HEK293 (cell line): ENCODE measurements around the gene SHBG.

Source experiments
- CTCF ChIA-PET: fragments of 350-600 bp; formaldehyde crosslinking; extraction: SDS; loops from one replicate; lab custom pipeline; 2021; ENCODE audit warnings: antibody characterized with exemption; lab: Yijun Ruan, JAX
- POLR2A ChIA-PET: fragments of 300-600 bp; formaldehyde crosslinking; extraction: SDS; loops from one replicate; lab custom pipeline; 2020; ENCODE audit warnings: antibody characterized with exemption, inconsistent platforms; lab: Yijun Ruan, JAX
- H3K27ac ChIP-seq: fragments of 200-500 bp; sonication (Bioruptor generic); 2 replicates; pipeline ENCODE4 v1.5.1; 2014; ENCODE audit warnings: low read depth, low read length, control low read depth, inconsistent platforms; ENCODE audit errors: extremely low read depth
- H3K36me3 ChIP-seq, 2 experiments: fragments of 200-500 bp in 1 of 2; sonication (Bioruptor generic) in 1 of 2; 1 replicate in 1 of 2; 2 replicates in 1 of 2; pipeline ENCODE4 v1.5.1; 2014 to 2017; ENCODE audit warnings: inconsistent platforms in 2 of 2, low read length in 2 of 2; ENCODE audit not compliant: control insufficient read depth in 2 of 2, insufficient read depth in 1 of 2
- H3K4me1 ChIP-seq: fragments of 200-500 bp; sonication (Bioruptor generic); 2 replicates; pipeline ENCODE4 v1.5.1; 2014; ENCODE audit warnings: mild to moderate bottlenecking, low read length, inconsistent platforms; ENCODE audit not compliant: control insufficient read depth, insufficient read depth
- H3K4me3 ChIP-seq: 2 replicates; pipeline ENCODE4 v1.5.1; 2011; ENCODE audit warnings: low read depth, mild to moderate bottlenecking, control low read depth, low read length, moderate library complexity
- H3K9me3 ChIP-seq: fragments of 200-500 bp; sonication (Bioruptor generic); 2 replicates; pipeline ENCODE4 v1.5.1; 2014; ENCODE audit warnings: low read depth, low read length, inconsistent platforms; ENCODE audit not compliant: control insufficient read depth, insufficient read depth
- BCL11A ChIP-seq: fragments of 450-650 bp; formaldehyde crosslinking; IDR thresholded peaks from 2 replicates; pipeline ENCODE4 v1.5.1; 2016; ENCODE audit warnings: low read depth, missing biosample characterization, missing genetic modification characterization
- IKZF3 ChIP-seq: fragments of 450-650 bp; IDR thresholded peaks from 2 replicates; pipeline ENCODE4 v1.5.0; 2018; ENCODE audit warnings: missing biosample characterization, mild to moderate bottlenecking, missing genetic modification characterization, moderate library complexity
- ZBTB48 ChIP-seq: fragments of 450-650 bp; formaldehyde crosslinking; IDR thresholded peaks from 2 replicates; pipeline ENCODE4 v1.5.1; 2016; ENCODE audit warnings: missing biosample characterization, missing genetic modification characterization
- ZIC2 ChIP-seq: fragments of 450-650 bp; formaldehyde crosslinking; IDR thresholded peaks from 2 replicates; pipeline ENCODE4 v1.5.1; 2016; ENCODE audit warnings: missing biosample characterization, missing genetic modification characterization
- ZNF138 ChIP-seq: fragments of 450-650 bp; formaldehyde crosslinking; IDR thresholded peaks from 2 replicates; pipeline ENCODE4 v1.5.1; 2016; ENCODE audit warnings: missing biosample characterization, missing genetic modification characterization, borderline replicate concordance
- ZNF169 ChIP-seq: fragments of 450-650 bp; formaldehyde crosslinking; IDR thresholded peaks from 2 replicates; pipeline ENCODE4 v1.5.1; 2016; ENCODE audit warnings: missing biosample characterization, missing genetic modification characterization
- ZNF175 ChIP-seq: fragments of 450-650 bp; formaldehyde crosslinking; IDR thresholded peaks from 2 replicates; pipeline ENCODE4 v1.5.1; 2016; ENCODE audit warnings: missing biosample characterization, missing genetic modification characterization
- ZNF23 ChIP-seq: fragments of 450-650 bp; formaldehyde crosslinking; IDR thresholded peaks from 2 replicates; pipeline ENCODE4 v1.5.1; 2016; ENCODE audit warnings: missing biosample characterization, missing genetic modification characterization, borderline replicate concordance
- ZNF24 ChIP-seq: fragments of 450-650 bp; formaldehyde crosslinking; IDR thresholded peaks from 2 replicates; pipeline ENCODE4 v1.5.1; 2016; ENCODE audit warnings: missing biosample characterization, missing genetic modification characterization
- ZNF324 ChIP-seq: fragments of 450-650 bp; formaldehyde crosslinking; IDR thresholded peaks from 2 replicates; pipeline ENCODE4 v1.5.1; 2016; ENCODE audit warnings: missing biosample characterization, missing genetic modification characterization
- ZNF394 ChIP-seq: fragments of 450-650 bp; formaldehyde crosslinking; IDR thresholded peaks from 2 replicates; pipeline ENCODE4 v1.5.1; 2016; ENCODE audit warnings: missing biosample characterization, missing genetic modification characterization, mild to moderate bottlenecking, moderate library complexity, borderline replicate concordance
- ZNF423 ChIP-seq: fragments of 450-650 bp; formaldehyde crosslinking; IDR thresholded peaks from 2 replicates; pipeline ENCODE4 v1.5.1; 2016; ENCODE audit warnings: missing biosample characterization, missing genetic modification characterization
- ZNF449 ChIP-seq: fragments of 450-650 bp; formaldehyde crosslinking; IDR thresholded peaks from 2 replicates; pipeline ENCODE4 v1.5.1; 2017; ENCODE audit warnings: missing biosample characterization, mild to moderate bottlenecking, missing genetic modification characterization, moderate library complexity
- ZNF501 ChIP-seq: fragments of 450-650 bp; formaldehyde crosslinking; IDR thresholded peaks from 2 replicates; pipeline ENCODE4 v1.5.1; 2016; ENCODE audit warnings: missing biosample characterization, missing genetic modification characterization
- ZNF561 ChIP-seq: fragments of 450-650 bp; IDR thresholded peaks from 2 replicates; pipeline ENCODE4 v1.5.1; 2018; ENCODE audit warnings: missing biosample characterization, missing genetic modification characterization, borderline replicate concordance
- ZNF645 ChIP-seq: fragments of 450-650 bp; formaldehyde crosslinking; IDR thresholded peaks from 2 replicates; pipeline ENCODE4; 2016; ENCODE audit warnings: missing biosample characterization, missing genetic modification characterization
- ZSCAN30 ChIP-seq: fragments of 450-650 bp; IDR thresholded peaks from 2 replicates; pipeline ENCODE4 v1.5.1; 2018; ENCODE audit warnings: missing biosample characterization, mild to moderate bottlenecking, missing genetic modification characterization, moderate library complexity
- TF ChIP-seq, protein P1 (sequence below): fragments of 450-650 bp; formaldehyde crosslinking; IDR thresholded peaks from 2 replicates; pipeline ENCODE4 v1.5.1; 2016; ENCODE audit warnings: missing biosample characterization, missing genetic modification characterization
- TF ChIP-seq, protein P2 (sequence below): fragments of 450-650 bp; formaldehyde crosslinking; IDR thresholded peaks from 2 replicates; pipeline ENCODE4 v1.5.1; 2016; ENCODE audit warnings: missing biosample characterization, missing genetic modification characterization, borderline replicate concordance
- TF ChIP-seq, protein P3 (sequence below): fragments of 450-650 bp; IDR thresholded peaks from 2 replicates; pipeline ENCODE4 v1.5.1; 2018; ENCODE audit warnings: missing biosample characterization, mild to moderate bottlenecking, missing genetic modification characterization

SHBG gene

GRCh38 chr17:7611635-7612293 lies 18.2 kb upstream of the SHBG start:
- H3K4me3 ChIP-seq, result no peak overlapping the region
- H3K4me1 ChIP-seq, result peaks cover 22% of the 10 kb centered on the region
- peaks cover 31 to 46% of the 10 kb centered on the region in 2 experiments; a peak in 2 of 3 replicates for H3K36me3 ChIP-seq
- TF ChIP-seq ZNF324 (tag by site-specific recombination) (no peak), ZBTB48 (tag by site-specific recombination) (peak; percentile 56; the same call in 1 of the 2 replicates)
- TF ChIP-seq, protein P1, sequence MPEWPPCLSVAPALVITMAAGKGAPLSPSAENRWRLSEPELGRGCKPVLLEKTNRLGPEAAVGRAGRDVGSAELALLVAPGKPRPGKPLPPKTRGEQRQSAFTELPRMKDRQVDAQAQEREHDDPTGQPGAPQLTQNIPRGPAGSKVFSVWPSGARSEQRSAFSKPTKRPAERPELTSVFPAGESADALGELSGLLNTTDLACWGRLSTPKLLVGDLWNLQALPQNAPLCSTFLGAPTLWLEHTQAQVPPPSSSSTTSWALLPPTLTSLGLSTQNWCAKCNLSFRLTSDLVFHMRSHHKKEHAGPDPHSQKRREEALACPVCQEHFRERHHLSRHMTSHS (tag by site-specific recombination), result no peak
- H3K27ac ChIP-seq, result no peak overlapping the region
- H3K9me3 ChIP-seq, result no peaks in the 10 kb centered on the region
- ChIA-PET CTCF (interaction anchor here (0.6 to 5.1 kb wide), 5 partner anchors 21 to 496 kb away, joined by 3 to 30 read pairs (median 3); no protein-coding TSS in a partner anchor), POLR2A (interaction anchor here (0.6 to 6.9 kb wide), 4 partner anchors 13 to 76 kb away, joined by 3 to 52 read pairs (median 4); partner anchors contain the start of genes SAT2, TP53 and WRAP53)

DNA sequence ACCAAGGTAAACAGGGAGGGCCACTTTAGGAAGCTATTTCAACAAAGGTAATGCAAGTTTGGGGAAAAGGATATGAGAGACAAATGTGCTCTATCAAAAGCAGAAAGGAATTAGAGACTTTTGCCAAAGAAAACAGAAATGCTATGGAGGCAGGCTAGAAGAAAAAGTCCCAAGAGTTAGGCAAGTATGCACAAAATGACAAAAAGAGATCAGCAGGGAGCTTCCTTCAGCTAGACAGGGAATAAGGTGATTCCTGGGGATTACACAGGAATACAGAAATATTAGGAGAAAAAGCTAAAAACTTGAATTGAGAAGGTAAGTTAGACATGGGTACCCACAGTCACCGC lies 17.7 kb upstream of the SHBG start:
- H3K4me1 ChIP-seq, result peaks cover 22% of the 10 kb centered on the region
- peaks cover 31 to 42% of the 10 kb centered on the region in 2 experiments; a peak in 2 of 3 replicates for H3K36me3 ChIP-seq
- ChIA-PET POLR2A (interaction anchor here (0.6 to 6.9 kb wide), 4 partner anchors 13 to 76 kb away, joined by 3 to 52 read pairs (median 4); partner anchors contain the start of genes SAT2, TP53 and WRAP53), CTCF (interaction anchor here (0.7 to 5.1 kb wide), 2 partner anchors 20 to 61 kb away, joined by 3 to 30 read pairs; no protein-coding TSS in a partner anchor)
- no peaks in the 10 kb centered on the region for H3K9me3 ChIP-seq
- no peak overlapping the region for H3K27ac ChIP-seq
- H3K4me3 ChIP-seq, result no peak overlapping the region
- TF ChIP-seq, protein P2, sequence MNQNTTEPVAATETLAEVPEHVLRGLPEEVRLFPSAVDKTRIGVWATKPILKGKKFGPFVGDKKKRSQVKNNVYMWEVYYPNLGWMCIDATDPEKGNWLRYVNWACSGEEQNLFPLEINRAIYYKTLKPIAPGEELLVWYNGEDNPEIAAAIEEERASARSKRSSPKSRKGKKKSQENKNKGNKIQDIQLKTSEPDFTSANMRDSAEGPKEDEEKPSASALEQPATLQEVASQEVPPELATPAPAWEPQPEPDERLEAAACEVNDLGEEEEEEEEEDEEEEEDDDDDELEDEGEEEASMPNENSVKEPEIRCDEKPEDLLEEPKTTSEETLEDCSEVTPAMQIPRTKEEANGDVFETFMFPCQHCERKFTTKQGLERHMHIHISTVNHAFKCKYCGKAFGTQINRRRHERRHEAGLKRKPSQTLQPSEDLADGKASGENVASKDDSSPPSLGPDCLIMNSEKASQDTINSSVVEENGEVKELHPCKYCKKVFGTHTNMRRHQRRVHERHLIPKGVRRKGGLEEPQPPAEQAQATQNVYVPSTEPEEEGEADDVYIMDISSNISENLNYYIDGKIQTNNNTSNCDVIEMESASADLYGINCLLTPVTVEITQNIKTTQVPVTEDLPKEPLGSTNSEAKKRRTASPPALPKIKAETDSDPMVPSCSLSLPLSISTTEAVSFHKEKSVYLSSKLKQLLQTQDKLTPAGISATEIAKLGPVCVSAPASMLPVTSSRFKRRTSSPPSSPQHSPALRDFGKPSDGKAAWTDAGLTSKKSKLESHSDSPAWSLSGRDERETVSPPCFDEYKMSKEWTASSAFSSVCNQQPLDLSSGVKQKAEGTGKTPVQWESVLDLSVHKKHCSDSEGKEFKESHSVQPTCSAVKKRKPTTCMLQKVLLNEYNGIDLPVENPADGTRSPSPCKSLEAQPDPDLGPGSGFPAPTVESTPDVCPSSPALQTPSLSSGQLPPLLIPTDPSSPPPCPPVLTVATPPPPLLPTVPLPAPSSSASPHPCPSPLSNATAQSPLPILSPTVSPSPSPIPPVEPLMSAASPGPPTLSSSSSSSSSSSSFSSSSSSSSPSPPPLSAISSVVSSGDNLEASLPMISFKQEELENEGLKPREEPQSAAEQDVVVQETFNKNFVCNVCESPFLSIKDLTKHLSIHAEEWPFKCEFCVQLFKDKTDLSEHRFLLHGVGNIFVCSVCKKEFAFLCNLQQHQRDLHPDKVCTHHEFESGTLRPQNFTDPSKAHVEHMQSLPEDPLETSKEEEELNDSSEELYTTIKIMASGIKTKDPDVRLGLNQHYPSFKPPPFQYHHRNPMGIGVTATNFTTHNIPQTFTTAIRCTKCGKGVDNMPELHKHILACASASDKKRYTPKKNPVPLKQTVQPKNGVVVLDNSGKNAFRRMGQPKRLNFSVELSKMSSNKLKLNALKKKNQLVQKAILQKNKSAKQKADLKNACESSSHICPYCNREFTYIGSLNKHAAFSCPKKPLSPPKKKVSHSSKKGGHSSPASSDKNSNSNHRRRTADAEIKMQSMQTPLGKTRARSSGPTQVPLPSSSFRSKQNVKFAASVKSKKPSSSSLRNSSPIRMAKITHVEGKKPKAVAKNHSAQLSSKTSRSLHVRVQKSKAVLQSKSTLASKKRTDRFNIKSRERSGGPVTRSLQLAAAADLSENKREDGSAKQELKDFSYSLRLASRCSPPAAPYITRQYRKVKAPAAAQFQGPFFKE (tag by site-specific recombination), result no peak
- TF ChIP-seq ZNF561 (tag by site-specific recombination), result no peak
- TF ChIP-seq ZNF645 (tag by site-specific recombination), result no peak
- no peak for TF ChIP-seq ZNF23
- no peak for TF ChIP-seq ZSCAN30 (tag by site-specific recombination)
- no peak for TF ChIP-seq ZNF24 (tag by site-specific recombination)
- TF ChIP-seq ZNF394, result no peak
- no peak for TF ChIP-seq ZNF175 (tag by site-specific recombination)
- no peak for TF ChIP-seq ZIC2 (tag by site-specific recombination)
- TF ChIP-seq ZNF423 (tag by site-specific recombination), result no peak
- TF ChIP-seq, protein P3, sequence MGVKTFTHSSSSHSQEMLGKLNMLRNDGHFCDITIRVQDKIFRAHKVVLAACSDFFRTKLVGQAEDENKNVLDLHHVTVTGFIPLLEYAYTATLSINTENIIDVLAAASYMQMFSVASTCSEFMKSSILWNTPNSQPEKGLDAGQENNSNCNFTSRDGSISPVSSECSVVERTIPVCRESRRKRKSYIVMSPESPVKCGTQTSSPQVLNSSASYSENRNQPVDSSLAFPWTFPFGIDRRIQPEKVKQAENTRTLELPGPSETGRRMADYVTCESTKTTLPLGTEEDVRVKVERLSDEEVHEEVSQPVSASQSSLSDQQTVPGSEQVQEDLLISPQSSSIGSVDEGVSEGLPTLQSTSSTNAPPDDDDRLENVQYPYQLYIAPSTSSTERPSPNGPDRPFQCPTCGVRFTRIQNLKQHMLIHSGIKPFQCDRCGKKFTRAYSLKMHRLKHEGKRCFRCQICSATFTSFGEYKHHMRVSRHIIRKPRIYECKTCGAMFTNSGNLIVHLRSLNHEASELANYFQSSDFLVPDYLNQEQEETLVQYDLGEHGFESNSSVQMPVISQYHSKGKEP (tag by site-specific recombination), result no peak
- no peak for TF ChIP-seq IKZF3 (tag by site-specific recombination)
- TF ChIP-seq ZNF501 (tag by site-specific recombination), result no peak
- no peak for TF ChIP-seq ZNF449 (tag by site-specific recombination)
- TF ChIP-seq BCL11A, result no peak
- TF ChIP-seq ZNF169 (tag by site-specific recombination), result no peak
- TF ChIP-seq ZNF138 (tag by site-specific recombination), result no peak
